ENCODE measurements around the gene ARFGEF2.

GRCh38 chr20:49078310-49078709, 156.8 kb downstream of the ARFGEF2 start:
- no peak for TF ChIP-seq CEBPB (IDR thresholded peaks at IDR 0.05)
- no peak for TF ChIP-seq EP300 (IDR thresholded peaks at IDR 0.05; ENCODE audit: borderline replicate concordance)
- TF ChIP-seq YY1 (IDR thresholded peaks at IDR 0.05; ENCODE audit: low read depth) = no peak
- TF ChIP-seq CREB1 (IDR thresholded peaks at IDR 0.05; ENCODE audit: low read depth) = no peak
- TF ChIP-seq ZBTB7A (IDR thresholded peaks at IDR 0.05; ENCODE audit: low read depth) = no peak
- TF ChIP-seq REST (IDR thresholded peaks at IDR 0.05; ENCODE audit: low read depth) = no peak
- TF ChIP-seq EGR1 (IDR thresholded peaks at IDR 0.05) = no peak
- TF ChIP-seq RAD21 (IDR thresholded peaks at IDR 0.05; ENCODE audit: low read depth) = no peak
- TF ChIP-seq FOXM1 (IDR thresholded peaks at IDR 0.05; ENCODE audit: borderline replicate concordance, low read depth) = no peak
- no peak for TF ChIP-seq USF1 (IDR thresholded peaks at IDR 0.05)
- no peak for TF ChIP-seq TAF1 (IDR thresholded peaks at IDR 0.05; ENCODE audit: low read depth)
- TF ChIP-seq TEAD4 (IDR thresholded peaks at IDR 0.05) = no peak
- TF ChIP-seq NFIC (IDR thresholded peaks at IDR 0.05) = no peak
- TF ChIP-seq MAX (IDR thresholded peaks at IDR 0.05) = no peak
